ENCODE measurements around the gene GRIN3B. TPM values are rescaled to one million over a fixed set of nuclear protein-coding genes. Genes with fewer than 3 reads are reported as not detected.

The GRIN3B gene
- total and polyA plus RNA-seq, 2 of the 4 experiments (the other 2 are of a cell fraction), result under 0.01 to 0.91 TPM

DNA sequence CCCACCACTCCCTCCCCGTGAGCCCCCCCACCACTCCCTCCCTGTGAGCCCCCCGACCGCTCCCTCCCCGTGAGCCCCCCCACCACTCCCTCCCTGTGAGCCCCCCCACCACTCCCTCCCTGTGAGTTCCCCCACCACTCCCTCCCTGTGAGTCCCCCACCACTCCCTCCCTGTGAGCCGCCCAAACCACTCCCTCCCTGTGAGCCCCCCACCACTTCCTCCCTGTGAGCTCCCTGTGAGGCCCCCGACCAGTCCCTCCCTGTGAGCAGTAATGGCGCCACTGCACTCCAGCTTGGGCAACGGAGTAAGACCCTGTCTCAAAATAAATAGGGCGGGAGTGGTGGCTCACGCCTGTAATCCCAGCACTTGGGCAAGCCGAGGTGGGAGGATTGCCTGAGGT lies 49.6 kb downstream of the GRIN3B start:
- Histone ChIP-seq H3K4me1 (ENCODE audit: control insufficient read depth, insufficient read depth, low read length) (no peaks in the 10 kb centered on the region), H4K91ac (ENCODE audit: insufficient read depth, low read depth, low read length) (no peak overlapping the region), H2AK5ac (ENCODE audit: low read depth, low read length) (no peak overlapping the region), H3K18ac (ENCODE audit: low read depth, low read length) (no peak overlapping the region), H4K8ac (ENCODE audit: low read depth in 2 of 2, low read length in 2 of 2) (no peak overlapping the region), H2AK9ac (replicated peaks; ENCODE audit: low read depth, low read length, poor library complexity) (no peak overlapping the region), H3K4me3 (ENCODE audit: insufficient read depth, low read depth, low read length) (no peak overlapping the region), H3K14ac (replicated peaks; ENCODE audit: low read depth, low read length) (no peak overlapping the region), H3K79me1 (ENCODE audit: low read depth in 1 of 2, low read length in 2 of 2) (no peaks in the 10 kb centered on the region), H3K4me2 (ENCODE audit: low read depth, low read length) (no peak overlapping the region), H2AFZ (replicated peaks; ENCODE audit: low read length, poor library complexity) (no peak overlapping the region), H2BK20ac (ENCODE audit: low read depth, low read length) (no peak overlapping the region), H2BK5ac (ENCODE audit: low read depth, low read length, poor library complexity, severe bottlenecking) (no peak overlapping the region), H3K36me3 (ENCODE audit: control insufficient read depth, insufficient read depth, low read length) (no peaks in the 10 kb centered on the region), H4K5ac (ENCODE audit: low read depth, low read length) (no peak overlapping the region), H3K27ac (ENCODE audit: insufficient read depth, low read length) (no peak overlapping the region), H2BK120ac (ENCODE audit: low read depth, low read length) (no peak overlapping the region), H2BK15ac (ENCODE audit: low read depth, low read length) (no peak overlapping the region), H3K56ac (ENCODE audit: extremely low read depth, insufficient read depth, low read length) (no peak overlapping the region), H3K4ac (ENCODE audit: low read depth, low read length) (no peak overlapping the region), H3K23ac (ENCODE audit: low read depth, low read length) (no peak overlapping the region), H4K20me1 (ENCODE audit: insufficient read depth, low read length) (no peaks in the 10 kb centered on the region), H3K27me3 (ENCODE audit: control insufficient read depth, insufficient read depth, low read length) (no peaks in the 10 kb centered on the region), H3K9me1 (ENCODE audit: insufficient read depth, low read length) (no peaks in the 10 kb centered on the region), H3K9me3 (ENCODE audit: control insufficient read depth, insufficient read depth, low read length) (peaks cover 6% of the 10 kb centered on the region; the same call in 1 of the 2 replicates), H3K9ac (ENCODE audit: low read depth, low read length) (no peak overlapping the region)
- no TSS peak for BruUV-seq (replicated peaks)
- ChIA-PET POLR2A (ENCODE audit: unreplicated experiment) (no interaction called here), CTCF (no interaction called here)
- ATAC-seq (ENCODE audit: low read depth) (no peak), DNase-seq (no peak)
- no peak for TF ChIP-seq RAD21 (IDR thresholded peaks at IDR 0.05; ENCODE audit: low read length)
- TF ChIP-seq SMC3 (IDR thresholded peaks at IDR 0.05; ENCODE audit: low read depth, low read length), result no peak
- TF ChIP-seq, protein P1, sequence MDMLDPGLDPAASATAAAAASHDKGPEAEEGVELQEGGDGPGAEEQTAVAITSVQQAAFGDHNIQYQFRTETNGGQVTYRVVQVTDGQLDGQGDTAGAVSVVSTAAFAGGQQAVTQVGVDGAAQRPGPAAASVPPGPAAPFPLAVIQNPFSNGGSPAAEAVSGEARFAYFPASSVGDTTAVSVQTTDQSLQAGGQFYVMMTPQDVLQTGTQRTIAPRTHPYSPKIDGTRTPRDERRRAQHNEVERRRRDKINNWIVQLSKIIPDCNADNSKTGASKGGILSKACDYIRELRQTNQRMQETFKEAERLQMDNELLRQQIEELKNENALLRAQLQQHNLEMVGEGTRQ (IDR thresholded peaks at IDR 0.05; ENCODE audit: low read depth, low read length), result no peak
- no peak for TF ChIP-seq MAZ (IDR thresholded peaks at IDR 0.05; ENCODE audit: borderline replicate concordance, low read depth, low read length)
- no peak for TF ChIP-seq NFE2L2 (IDR thresholded peaks at IDR 0.05; ENCODE audit: low read depth, low read length)
- dilution Hi-C loops (cut with HindIII; ENCODE audit: low sequenced_read_pairs, unreplicated experiment), result no loop called here
- WGBS, 2 experiments (ENCODE audit: extremely low coverage in 2 of 2, insufficient read length in 1 of 2), result no CpG with 5 or more reads among the region's 11 CpGs
- intact Hi-C loops (cut with micrococcal nuclease), result no loop called here
- in situ Hi-C loops (cut with MboI; ENCODE audit: low sequenced_read_pairs), result no loop called here

Measured in IMR-90 (cell line).